ENCODE measurements around the gene SFPQ.

Gene SFPQ

DNA sequence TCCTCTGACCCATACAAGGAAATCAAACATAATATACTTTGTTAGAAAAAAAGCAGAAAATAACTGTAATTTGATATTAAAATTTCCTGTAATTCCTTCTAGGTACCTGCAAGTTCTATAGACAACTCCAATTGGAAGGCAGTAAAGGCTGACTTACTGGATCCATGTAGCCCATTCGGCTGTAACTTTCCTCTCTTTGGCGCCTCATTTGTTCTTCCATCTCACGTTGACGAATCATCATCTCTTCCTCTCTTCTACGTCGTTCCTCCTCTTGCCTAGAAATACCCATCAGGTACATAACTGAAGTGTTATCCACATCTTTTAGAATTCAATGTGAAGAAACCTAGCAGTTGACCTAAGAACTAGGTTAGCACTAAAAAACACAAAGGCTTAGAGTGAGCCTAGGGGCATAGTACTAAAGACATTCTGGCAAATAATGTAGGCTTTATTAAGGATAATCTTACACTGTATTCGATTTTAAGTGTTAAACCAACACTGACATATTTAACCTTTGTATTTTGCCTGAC, 5.1 kb downstream of the SFPQ start:
- DNase-seq (ENCODE audit: low read depth): no peak
- in situ Hi-C loops (cut with HindIII; ENCODE audit: low sequenced_read_pairs): no loop called here
- TF ChIP-seq, protein P1, sequence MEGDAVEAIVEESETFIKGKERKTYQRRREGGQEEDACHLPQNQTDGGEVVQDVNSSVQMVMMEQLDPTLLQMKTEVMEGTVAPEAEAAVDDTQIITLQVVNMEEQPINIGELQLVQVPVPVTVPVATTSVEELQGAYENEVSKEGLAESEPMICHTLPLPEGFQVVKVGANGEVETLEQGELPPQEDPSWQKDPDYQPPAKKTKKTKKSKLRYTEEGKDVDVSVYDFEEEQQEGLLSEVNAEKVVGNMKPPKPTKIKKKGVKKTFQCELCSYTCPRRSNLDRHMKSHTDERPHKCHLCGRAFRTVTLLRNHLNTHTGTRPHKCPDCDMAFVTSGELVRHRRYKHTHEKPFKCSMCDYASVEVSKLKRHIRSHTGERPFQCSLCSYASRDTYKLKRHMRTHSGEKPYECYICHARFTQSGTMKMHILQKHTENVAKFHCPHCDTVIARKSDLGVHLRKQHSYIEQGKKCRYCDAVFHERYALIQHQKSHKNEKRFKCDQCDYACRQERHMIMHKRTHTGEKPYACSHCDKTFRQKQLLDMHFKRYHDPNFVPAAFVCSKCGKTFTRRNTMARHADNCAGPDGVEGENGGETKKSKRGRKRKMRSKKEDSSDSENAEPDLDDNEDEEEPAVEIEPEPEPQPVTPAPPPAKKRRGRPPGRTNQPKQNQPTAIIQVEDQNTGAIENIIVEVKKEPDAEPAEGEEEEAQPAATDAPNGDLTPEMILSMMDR (IDR thresholded peaks at IDR 0.05; ENCODE audit: low read depth, low read length, missing control alignments): no peak
- no peak overlapping the region for H3K4me3 ChIP-seq (ENCODE audit: low read depth, low read length)

GRCh38 chr1:35186239-35186638, 6.7 kb downstream of the SFPQ start:
- H3K4me3 ChIP-seq (ENCODE audit: low read depth, low read length): no peak overlapping the region
- TF ChIP-seq, protein P1 (IDR thresholded peaks at IDR 0.05; ENCODE audit: low read depth, low read length, missing control alignments): no peak

GRCh38 chr1:35185200-35185599, 7.7 kb downstream of the SFPQ start:
- no peak overlapping the region for H3K4me3 ChIP-seq (ENCODE audit: low read depth, low read length)
- in situ Hi-C loops (cut with HindIII; ENCODE audit: low sequenced_read_pairs): no loop called here
- no peak for DNase-seq (ENCODE audit: low read depth)
- TF ChIP-seq, protein P1 (IDR thresholded peaks at IDR 0.05; ENCODE audit: low read depth, low read length, missing control alignments): no peak

More at GRCh38 chr1:35186239-35186638, 6.7 kb downstream of the SFPQ start:
- in situ Hi-C loops (cut with HindIII; ENCODE audit: low sequenced_read_pairs): no loop called here
- DNase-seq (ENCODE audit: low read depth): no peak

DNA sequence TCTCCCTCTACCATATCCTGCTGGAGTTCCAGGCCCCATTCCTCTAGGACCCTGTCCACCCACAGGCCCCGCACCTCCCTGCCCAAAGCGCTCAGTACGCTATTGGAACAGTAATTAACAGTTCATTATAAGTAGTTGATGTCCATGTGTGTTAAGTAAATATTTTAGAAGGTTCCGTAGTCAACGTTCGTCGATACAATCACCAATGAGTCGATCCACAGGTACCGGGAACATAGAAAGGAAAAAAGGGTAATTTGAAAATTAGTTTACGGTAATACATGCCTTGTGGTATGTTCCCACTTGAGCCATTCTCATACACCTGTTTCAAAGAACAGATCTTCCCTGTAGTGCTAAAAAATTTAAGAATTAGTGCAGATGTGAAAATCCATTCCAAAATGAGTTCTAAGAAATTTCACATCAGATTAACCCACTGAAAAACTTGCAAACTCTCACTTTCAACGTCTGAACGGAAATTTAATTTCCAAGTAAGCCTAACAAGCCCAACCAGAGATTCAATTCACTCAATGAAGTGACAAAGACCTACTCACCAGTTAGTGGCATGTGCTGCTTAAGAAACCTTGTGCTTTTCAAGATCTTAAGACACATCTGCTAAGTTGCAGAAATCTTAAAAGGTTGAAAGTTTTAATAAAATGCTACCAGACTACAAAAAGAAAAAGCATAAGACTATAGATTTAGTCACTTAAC, 8.3 kb downstream of the SFPQ start:
- TF ChIP-seq, protein P1 (IDR thresholded peaks at IDR 0.05; ENCODE audit: low read depth, low read length, missing control alignments): no peak
- in situ Hi-C loops (cut with HindIII; ENCODE audit: low sequenced_read_pairs): loop anchor here (5.0 kb wide), 1 partner anchor 88 kb away; no protein-coding TSS in a partner anchor
- no peak overlapping the region for H3K4me3 ChIP-seq (ENCODE audit: low read depth, low read length)
- no peak for DNase-seq (ENCODE audit: low read depth)

- no peak for DNase-seq (ENCODE audit: low read depth)
- no peak overlapping the region for H3K4me3 ChIP-seq (ENCODE audit: low read depth, low read length)
- TF ChIP-seq, protein P1 (IDR thresholded peaks at IDR 0.05; ENCODE audit: low read depth, low read length, missing control alignments): no peak
- in situ Hi-C loops (cut with HindIII; ENCODE audit: low sequenced_read_pairs): loop anchor here (5.0 kb wide), 1 partner anchor 90 kb away; no protein-coding TSS in a partner anchor
Observed at GRCh38 chr1:35181790-35182455, 11.0 kb downstream of the SFPQ start.

GRCh38 chr1:35180776-35181374, 12.1 kb downstream of the SFPQ start:
- H3K4me3 ChIP-seq (ENCODE audit: low read depth, low read length): no peak overlapping the region
- DNase-seq (ENCODE audit: low read depth): no peak
- in situ Hi-C loops (cut with HindIII; ENCODE audit: low sequenced_read_pairs): loop anchor here (5.0 kb wide), 1 partner anchor 91 kb away; no protein-coding TSS in a partner anchor
- TF ChIP-seq, protein P1 (IDR thresholded peaks at IDR 0.05; ENCODE audit: low read depth, low read length, missing control alignments): no peak

Measured in astrocyte of the cerebellum (primary cell).